BE2C (cell line): ENCODE measurements around the gene CAPN5.
A peak's percentile ranks its signal among the peaks of the same experiment; 100 is the strongest.

Experiments
- DNase-seq: peaks from one replicate; pipeline ENCODE4 v3.0.0-alpha.2; 2020
- H3K27me3 ChIP-seq: fragments of 250-450 bp; sonication (Bioruptor Pico); 2 replicates; pipeline ENCODE4 v1.5.1; 2020; ENCODE audit warnings: mild to moderate bottlenecking
- H3K36me3 ChIP-seq: fragments of 250-450 bp; sonication (Bioruptor Pico); 2 replicates; pipeline ENCODE4 v1.5.1; 2020; ENCODE audit warnings: mild to moderate bottlenecking
- H3K4me1 ChIP-seq: fragments of 250-450 bp; sonication (Bioruptor Pico); 2 replicates; pipeline ENCODE4 v1.5.1; 2020
- H3K4me3 ChIP-seq: 2 replicates; pipeline ENCODE4 v1.5.1; 2011; ENCODE audit warnings: low read depth, low read length
- H3K9me3 ChIP-seq: fragments of 250-450 bp; sonication (Bioruptor Pico); 2 replicates; pipeline ENCODE4 v1.5.1; 2020
- TF ChIP-seq, protein P1 (sequence below): IDR thresholded peaks from 2 replicates; pipeline ENCODE4 v1.5.1; 2012; ENCODE audit warnings: mild to moderate bottlenecking, low read depth, low read length

CAPN5 gene

DNA sequence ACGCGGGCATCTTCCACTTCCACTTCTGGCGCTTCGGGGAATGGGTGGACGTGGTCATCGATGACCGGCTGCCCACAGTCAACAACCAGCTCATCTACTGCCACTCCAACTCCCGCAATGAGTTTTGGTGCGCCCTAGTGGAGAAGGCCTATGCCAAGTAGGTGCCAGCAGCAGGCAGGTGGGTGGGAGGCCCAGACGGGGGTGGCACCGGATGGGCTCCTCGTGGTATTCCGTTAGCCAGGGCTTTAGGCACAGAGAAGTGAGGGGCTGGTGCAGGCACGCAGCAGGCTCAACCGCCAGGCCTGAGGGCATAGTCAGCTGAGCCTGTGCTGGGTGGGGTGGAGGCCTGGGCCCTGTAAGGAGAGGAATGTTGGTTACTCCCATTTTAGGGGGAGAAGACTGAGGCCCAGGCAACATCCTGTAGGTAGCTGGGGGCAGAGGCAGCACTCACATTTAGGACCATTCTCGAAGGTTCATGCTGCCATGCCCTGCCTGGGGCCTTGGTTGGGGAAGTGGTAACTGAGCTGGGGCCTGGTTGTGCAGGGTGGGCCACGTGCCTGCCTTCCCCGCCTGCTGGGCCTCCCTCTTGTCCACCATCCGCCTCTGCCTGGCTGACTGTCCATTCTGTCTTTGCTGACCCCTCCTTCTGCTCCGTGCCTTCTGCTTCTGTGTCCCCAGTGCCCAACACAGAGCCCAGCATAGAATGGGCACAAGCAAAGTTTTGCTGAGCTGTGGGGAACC lies 46.0 kb downstream of the CAPN5 start:
- Histone ChIP-seq H3K27me3 (no peaks in the 10 kb centered on the region), H3K9me3 (no peaks in the 10 kb centered on the region; the same call in 1 of the 2 replicates), H3K4me3 (no peak overlapping the region), H3K4me1 (peaks cover 6% of the 10 kb centered on the region; the same call in 1 of the 2 replicates), H3K36me3 (no peaks in the 10 kb centered on the region)
- TF ChIP-seq, protein P1, sequence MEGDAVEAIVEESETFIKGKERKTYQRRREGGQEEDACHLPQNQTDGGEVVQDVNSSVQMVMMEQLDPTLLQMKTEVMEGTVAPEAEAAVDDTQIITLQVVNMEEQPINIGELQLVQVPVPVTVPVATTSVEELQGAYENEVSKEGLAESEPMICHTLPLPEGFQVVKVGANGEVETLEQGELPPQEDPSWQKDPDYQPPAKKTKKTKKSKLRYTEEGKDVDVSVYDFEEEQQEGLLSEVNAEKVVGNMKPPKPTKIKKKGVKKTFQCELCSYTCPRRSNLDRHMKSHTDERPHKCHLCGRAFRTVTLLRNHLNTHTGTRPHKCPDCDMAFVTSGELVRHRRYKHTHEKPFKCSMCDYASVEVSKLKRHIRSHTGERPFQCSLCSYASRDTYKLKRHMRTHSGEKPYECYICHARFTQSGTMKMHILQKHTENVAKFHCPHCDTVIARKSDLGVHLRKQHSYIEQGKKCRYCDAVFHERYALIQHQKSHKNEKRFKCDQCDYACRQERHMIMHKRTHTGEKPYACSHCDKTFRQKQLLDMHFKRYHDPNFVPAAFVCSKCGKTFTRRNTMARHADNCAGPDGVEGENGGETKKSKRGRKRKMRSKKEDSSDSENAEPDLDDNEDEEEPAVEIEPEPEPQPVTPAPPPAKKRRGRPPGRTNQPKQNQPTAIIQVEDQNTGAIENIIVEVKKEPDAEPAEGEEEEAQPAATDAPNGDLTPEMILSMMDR, result no peak
- DNase-seq, result no peak

- H3K9me3 ChIP-seq, result no peaks in the 10 kb centered on the region; the same call in 1 of the 2 replicates
Observed at GRCh38 chr11:77113382-77114088, 46.8 kb downstream of the CAPN5 start.

DNA sequence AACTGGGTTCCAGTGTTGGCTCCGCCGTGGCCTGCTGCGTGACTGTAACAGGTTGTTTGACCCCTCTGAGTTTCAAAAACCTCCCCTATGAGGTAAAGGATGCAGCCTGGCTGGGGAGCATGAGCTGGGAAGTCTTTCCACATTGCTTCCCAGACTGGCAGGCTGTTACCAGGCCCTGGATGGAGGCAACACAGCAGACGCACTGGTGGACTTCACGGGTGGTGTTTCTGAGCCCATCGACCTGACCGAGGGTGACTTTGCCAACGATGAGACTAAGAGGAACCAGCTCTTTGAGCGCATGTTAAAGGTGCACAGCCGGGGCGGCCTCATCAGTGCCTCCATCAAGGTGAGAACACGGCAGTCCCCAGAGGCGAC lies 47.3 kb downstream of the CAPN5 start:
- Histone ChIP-seq H3K36me3 (no peaks in the 10 kb centered on the region), H3K4me3 (no peak overlapping the region), H3K27me3 (no peaks in the 10 kb centered on the region), H3K9me3 (no peaks in the 10 kb centered on the region; the same call in 1 of the 2 replicates), H3K4me1 (no peaks in the 10 kb centered on the region)
- TF ChIP-seq, protein P1, result no peak
- DNase-seq, result no peak

More at GRCh38 chr11:77113382-77114088, 46.8 kb downstream of the CAPN5 start:
- no peaks in the 10 kb centered on the region for H3K36me3 ChIP-seq
- H3K4me3 ChIP-seq, result no peak overlapping the region
- H3K27me3 ChIP-seq, result no peaks in the 10 kb centered on the region
- TF ChIP-seq, protein P1, result peak; percentile 81
- H3K4me1 ChIP-seq, result no peaks in the 10 kb centered on the region
- peak; percentile 67 for DNase-seq

DNA sequence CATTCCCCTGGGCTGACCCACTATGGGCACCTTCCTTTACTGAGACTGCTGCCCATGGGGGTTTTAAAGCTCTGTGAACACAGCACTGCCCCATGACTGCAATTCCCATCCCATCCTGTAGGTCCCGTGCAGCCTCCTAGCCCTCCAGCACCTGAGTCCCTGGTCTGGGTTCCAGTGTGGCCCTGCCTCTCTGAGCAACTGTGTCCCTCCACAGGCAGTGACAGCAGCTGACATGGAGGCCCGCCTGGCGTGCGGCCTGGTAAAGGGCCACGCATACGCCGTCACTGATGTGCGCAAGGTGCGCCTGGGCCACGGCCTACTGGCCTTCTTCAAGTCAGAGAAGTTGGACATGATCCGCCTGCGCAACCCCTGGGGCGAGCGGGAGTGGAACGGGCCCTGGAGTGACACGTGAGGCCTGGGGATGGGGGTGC lies 48.4 kb downstream of the CAPN5 start:
- TF ChIP-seq, protein P1, result peak; percentile 35; the same call in 1 of the 2 replicates
- H3K4me1 ChIP-seq, result no peaks in the 10 kb centered on the region

DNA sequence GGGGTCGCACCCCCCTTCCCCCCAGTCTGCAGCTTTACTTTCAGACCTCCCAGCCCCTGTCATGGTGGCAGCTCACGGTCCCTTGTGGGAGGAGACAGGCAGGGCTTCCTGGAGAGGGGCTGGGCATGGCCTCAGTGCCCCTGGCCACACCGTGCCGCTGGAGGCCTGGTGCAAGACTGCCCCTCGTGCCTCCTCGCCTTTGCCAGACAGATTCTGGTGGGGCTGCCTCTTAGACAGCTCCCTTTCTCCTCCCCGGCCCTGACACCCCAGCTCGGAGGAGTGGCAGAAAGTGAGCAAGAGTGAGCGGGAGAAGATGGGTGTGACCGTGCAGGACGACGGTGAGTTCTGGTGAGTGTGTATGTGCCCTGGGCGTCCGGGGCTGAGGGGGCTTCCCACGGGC lies 49.2 kb downstream of the CAPN5 start:
- H3K9me3 ChIP-seq, result no peaks in the 10 kb centered on the region; the same call in 1 of the 2 replicates
- no peaks in the 10 kb centered on the region for H3K36me3 ChIP-seq
- no peak for DNase-seq
- no peaks in the 10 kb centered on the region for H3K4me1 ChIP-seq
- TF ChIP-seq, protein P1, result no peak
- no peaks in the 10 kb centered on the region for H3K27me3 ChIP-seq
- H3K4me3 ChIP-seq, result no peak overlapping the region

More for the DNA sequence above, 48.4 kb downstream of the CAPN5 start:
- no peaks in the 10 kb centered on the region for H3K36me3 ChIP-seq
- no peak overlapping the region for H3K4me3 ChIP-seq
- DNase-seq, result no peak
- no peaks in the 10 kb centered on the region for H3K27me3 ChIP-seq
- no peaks in the 10 kb centered on the region; the same call in 1 of the 2 replicates for H3K9me3 ChIP-seq

DNA sequence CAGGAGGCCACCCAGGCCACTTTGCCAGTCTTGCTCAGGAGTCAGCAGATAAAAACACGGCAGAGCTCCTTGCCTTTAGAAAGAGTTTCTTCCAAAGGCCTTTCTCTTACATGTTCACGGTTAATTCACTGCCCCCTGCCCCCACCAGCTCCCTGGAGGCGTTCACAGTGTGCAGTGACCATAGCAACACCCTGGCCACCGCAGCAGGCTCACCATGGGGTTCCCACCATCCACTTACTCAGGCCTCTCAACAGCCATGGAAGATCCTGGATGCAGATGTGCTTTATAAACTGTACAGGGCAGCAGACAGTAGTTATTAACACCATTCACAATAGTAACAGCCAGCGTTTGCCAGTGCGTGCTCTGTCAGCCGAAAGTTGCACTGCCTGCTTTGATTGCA lies 50.7 kb downstream of the CAPN5 start:
- TF ChIP-seq, protein P1, result no peak
- H3K9me3 ChIP-seq, result no peaks in the 10 kb centered on the region; the same call in 1 of the 2 replicates
- DNase-seq, result no peak
- no peaks in the 10 kb centered on the region for H3K36me3 ChIP-seq
- no peaks in the 10 kb centered on the region for H3K4me1 ChIP-seq
- H3K27me3 ChIP-seq, result no peaks in the 10 kb centered on the region
- no peak overlapping the region for H3K4me3 ChIP-seq
